Activated CD8-positive, alpha-beta memory T cell treated with anti-CD3 and anti-CD28 coated beads, Interleukin-2, amount 50 U/mL, for 24 hours (primary cell): ENCODE results near the gene VAMP5.
"Not testable (repeated sequence)": the region's sequence is repeated elsewhere in the genome, so short reads cannot be mapped to it uniquely, and the experiment has no call there.

ENCODE experiments used
- DNase-seq: peaks from one replicate; pipeline ENCODE4 v3.0.0-alpha.2; 2020; ENCODE audit errors: extremely low read depth

VAMP5 gene

DNA sequence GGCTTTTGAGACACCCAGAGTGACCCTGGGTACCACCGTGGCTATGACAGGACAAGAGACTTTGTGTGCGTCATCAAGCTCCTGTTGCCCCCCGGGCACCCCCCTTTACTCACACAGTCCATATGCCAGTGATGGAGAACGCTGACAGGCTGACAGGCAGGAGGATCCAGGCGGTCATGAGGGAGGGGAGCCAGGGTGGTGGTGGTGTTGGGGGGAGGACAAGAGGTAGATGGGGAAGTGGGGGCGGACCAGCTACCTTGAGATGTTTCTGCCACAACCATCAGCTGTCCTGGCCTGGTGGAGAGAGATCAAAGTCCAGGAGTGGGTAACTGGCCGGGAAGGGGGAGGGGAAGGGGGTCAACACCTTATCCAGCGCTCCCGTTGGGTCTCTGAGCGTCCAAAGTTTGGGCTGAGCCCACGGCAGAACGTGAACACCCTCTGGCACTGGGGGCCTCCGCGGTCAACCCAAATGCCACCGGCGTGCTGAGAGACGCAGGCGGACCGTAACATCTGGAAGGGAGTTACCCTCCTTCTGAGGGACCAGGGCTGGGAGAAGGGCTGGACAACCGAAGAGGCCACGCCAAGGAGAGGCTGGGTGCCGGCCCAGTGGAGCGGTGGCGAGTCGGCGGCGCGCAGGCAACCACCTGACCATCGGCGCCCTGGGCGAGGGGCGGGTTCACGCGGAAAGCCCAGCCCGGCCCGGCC is 17.7 kb downstream of the VAMP5 start:
- no peak for DNase-seq

DNA sequence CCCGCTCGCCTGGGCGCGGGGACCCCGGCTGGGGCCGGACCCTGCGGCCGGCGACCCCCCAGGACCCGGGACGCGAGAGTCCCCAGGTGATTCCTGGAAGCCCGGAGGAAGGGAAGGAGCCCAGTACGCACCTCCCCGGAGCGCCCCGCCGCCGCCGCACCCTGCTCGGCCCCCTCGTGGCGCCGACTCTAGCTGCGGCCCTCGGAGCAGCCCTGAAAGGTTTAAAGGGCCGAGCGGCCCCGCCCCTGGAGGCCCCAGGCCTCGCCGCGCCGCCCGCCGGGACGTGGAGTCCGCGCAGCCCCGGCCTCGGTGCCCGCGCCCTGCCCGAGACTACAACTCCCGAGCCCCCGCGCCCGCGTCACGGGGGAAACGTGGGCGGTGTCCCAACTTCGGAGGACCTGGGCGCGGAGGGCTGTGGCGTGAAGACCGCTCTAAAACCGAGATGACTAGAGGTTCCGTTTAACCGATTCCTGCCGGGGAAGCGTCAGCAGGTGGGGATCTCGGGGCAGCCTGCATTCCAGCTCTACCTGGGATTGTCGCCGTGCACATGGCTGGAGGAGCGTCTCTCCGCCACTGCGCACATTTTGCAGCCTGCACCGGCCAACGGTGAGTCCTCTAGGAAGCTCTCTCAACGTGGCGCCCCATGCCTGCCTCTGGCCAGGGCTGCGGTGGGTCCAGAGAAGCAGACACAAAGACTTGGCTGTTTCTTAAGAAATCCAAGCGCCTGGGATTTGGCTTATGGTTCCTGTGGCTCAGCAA is 18.4 kb downstream of the VAMP5 start, which contains the start of gene TMEM150A:
TMEM150A (minus strand) TSS at position 223 of the 759 bp plus-strand sequence. CDS start 750 bp downstream, outside the sequence.
- DNase-seq: peak; percentile 67

DNA sequence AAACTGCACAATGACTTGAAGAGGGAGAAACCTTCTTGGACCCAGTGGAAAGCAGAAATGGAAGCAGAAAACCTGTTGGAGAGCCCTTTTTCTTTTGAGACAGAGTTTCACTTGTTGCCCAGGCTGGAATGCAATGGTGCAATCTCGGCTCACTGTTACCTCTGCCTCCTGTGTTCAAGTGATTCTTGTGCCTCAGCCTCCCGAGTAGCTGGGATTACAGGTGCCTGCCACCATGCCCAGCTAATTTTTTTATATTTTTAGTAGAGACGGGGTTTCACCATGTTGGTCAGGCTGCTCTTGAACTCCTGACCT is 19.9 kb downstream of the VAMP5 start:
- DNase-seq: not testable (repeated sequence)

DNA sequence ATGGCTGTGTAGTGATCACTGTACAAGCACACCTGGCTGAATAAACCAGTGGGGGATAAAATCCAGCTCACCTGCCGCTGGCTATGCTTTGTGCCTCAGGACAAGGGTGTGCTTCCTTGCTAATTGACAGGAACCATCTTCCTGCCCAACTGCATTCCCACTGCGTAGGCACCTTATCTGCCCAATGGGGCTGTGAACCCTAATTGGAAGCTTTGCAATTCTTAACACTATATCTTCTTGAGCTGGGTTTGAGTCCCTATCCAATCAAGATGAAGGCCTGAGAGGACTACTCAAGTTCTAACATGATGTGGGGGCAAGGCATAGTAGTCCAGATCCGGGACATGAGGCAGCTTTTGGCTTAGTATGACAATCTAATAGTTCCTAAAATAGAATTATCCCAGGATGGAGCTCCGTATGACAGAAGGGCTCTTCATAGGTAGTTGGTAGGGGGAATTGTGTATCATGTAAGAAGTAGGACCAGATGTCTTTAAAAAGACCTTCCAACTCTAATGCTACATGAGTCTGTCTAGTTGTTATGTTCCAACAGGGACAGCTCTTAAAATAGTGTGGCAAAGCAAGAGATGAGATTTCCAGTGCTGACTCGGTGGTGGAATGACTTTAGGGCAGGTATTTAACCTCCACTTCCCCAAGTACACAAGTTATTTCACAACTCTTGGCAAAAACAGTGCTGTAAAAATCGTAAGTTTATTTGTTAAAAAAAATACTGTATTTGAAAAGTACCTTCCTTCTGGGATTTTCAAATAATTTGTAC is 20.5 kb downstream of the VAMP5 start:
- no peak for DNase-seq

DNA sequence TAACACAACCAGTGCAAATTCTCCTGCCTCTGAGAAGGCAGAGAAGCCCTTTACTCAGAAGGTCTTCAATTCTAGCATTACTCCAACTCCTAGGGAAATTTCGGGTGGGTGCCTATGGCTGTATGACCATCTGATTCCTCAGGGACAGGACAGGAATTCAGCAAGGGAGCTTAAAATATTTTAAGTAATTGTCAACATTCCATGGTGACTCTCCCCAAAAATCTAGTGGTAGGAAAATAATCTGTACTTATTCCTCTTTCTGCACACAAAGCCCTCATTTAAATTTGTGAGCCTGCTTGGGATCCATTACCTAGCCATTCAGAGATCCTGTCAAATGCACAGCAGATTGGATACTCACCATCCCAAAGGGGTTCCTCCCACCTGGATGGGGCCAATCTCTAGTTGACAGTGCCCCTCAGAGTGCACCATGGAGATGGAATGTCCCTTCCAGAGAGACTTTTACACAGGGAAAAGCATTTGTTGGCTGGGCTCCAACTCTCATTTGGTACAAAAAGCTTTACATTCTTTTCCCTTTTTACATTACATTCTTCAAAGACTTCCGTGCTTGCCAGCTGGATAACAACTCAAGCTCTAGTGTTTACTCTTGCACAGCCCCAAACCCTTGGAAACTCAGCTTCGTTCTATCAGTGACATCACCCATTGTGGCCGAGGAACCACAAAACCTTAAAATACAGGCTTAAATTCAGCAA is 21.3 kb downstream of the VAMP5 start:
- no peak for DNase-seq

DNA sequence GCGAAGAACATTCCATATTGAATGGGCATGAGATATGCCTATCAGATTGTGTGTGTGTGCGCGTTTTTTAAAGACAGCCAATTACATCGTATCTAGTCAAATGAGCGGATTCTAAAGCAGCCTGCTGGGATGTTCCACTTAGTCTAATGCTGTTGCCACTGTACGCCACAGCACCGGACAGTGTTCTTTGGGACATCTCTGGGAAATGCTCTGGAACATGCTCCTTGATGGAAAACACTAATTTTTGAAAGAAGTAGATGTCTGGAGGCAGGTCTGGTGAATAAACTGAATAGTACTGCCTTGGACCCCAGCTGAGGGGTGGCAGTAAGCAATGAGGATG is 21.9 kb downstream of the VAMP5 start:
- DNase-seq: no peak

DNA sequence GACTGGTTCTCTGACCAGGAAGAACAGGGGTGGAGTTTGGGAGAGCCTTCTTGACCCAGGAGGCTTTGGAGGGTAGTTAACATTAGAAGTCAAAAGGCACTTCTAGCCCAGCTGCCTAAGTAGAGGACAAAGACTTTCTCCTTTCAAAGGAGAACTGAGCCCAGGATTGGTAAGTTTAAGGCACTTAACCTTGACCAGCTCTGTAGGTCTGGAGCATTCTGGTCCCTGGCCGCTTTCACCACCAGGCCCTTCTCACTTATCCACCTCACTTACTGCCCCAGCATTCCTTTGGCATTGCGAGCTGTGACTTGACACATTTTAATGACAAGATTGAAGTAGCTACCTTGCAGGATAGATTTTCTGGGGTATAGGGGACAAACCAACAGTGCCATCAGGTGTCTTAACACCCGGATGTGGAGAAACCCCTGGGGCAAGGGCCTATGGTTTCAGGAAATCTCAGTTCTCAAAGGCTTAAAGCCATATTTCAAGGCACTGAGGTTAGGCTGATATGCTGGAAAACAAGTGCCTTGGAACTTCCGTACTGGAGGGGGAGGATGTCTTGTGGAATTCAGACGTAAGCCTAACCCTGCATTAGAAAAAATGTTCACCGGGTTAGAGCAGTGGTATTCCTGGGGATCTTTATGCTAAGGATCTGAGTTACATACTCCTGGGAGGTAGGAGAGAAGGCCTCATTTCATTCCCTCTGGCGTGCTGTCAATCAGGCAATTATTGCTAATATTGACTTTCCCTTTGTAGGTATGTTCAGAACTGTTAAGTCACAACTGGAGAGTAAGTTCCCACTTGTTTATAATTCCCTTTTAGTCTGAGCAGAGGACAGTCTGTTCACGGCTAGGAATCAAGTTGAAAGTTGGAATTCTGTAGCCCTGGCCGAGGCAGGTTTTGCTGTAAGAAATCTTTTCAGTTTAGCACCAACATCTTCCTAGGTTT is 23.3 kb downstream of the VAMP5 start:
- no peak for DNase-seq

DNA sequence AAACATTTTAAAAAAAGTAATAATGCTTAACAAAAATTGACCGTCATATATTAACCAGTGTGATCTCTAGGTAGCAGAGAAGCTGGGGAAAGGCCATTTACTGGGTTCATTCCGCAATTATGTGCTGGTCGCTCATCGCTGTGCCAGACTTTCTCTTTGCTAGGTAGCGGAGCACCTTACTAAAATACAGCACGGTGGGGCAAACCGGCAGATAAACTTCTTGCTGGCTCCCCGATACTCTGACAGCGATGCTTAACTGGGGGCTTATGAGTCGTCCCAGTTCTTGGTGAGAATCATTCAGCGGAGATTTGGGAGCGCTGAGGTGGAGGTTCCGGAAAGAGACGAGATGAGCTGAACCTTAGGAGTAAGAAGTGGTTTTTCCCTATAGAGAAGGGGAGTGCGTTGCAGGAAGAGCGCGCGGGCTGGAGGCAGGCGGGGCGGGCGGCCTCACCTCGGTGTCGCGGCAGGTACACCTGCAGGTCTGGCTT is 27.0 kb downstream of the VAMP5 start:
- DNase-seq: no peak

DNA sequence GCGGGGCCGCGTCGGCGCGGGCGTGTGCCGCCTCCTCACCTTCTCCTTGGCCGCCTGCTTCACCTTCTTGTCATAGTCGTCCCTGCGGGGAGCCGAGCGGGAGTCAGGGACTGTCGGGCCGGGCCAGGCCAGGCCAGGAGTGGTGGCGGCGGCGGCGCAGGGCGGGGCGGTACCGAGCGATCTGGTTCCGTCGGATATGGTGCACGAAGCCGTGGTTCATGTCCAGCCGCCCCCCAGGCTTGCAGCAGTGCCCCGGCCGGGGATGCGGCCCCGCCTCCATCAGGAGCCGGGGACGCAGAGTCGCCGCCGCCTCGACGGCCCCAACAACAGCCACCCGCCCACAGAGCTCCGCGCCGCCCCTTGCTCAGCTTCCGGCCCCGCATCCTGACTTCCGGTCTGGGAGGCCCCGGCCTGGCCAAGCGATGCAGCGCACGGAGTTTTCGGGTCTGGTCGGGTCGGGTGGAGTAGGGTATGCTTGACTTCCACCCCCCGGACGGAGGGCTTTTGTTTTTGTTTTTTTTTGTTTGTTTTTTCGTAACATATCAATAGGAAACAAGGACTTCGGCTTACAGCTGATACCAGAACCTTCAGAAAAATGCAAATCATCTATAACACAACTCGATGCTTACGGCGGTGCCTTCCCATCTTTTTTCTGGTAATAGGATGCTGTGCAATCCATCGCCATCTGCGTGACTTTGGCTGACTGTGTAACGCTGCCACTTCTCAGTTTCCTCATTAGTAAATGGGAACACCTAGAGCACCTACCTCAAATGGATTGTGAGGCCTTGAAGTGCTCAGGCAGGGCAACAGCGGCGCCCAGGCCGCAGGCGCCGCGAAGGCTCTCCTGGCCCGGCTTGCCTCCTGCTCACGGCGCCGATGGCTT is 27.7 kb downstream of the VAMP5 start, which contains the start of gene C2orf68:
C2orf68 (minus strand) TSS at position 362 of the 883 bp plus-strand sequence; CDS start at position 280, 82 bp downstream.
- peak; percentile 72 for DNase-seq

DNA sequence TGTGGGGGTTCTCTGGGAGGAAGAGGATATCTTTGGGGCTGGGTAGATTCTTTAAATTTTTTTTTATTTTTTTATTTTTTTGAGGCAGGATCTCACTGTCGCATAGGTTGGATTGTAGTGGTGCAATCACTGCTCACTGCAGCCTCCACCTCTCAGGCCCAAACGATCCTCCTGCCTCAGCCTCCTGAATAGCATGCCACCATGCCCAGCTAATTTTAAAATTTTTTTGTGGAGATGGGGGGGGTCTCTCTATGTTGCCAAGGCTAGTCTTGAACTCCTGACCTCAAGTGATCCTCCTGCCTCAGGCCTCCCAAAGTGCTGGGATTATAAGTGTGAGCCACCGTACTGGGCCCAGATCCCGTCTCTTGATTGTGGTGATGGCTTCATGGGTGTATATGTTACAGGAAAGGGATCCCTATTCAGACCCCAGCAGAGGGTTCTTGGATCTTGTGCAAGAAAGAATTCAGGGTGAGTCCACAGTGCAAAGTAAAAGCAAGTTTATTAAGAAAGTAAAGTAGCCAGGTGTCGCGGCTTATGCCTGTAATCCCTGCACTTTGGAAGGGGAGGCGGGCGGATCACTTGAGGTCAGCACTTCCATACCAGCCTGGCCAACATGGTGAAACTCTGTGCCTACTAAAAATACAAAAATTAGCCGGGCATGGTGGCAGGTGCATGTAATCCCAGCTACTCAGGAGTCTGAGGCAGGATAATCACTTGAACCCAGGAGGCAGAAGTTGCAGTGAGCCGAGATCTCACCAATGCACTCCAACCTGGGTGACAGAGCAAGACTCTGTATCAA is 29.7 kb downstream of the VAMP5 start:
- DNase-seq: no peak

DNA sequence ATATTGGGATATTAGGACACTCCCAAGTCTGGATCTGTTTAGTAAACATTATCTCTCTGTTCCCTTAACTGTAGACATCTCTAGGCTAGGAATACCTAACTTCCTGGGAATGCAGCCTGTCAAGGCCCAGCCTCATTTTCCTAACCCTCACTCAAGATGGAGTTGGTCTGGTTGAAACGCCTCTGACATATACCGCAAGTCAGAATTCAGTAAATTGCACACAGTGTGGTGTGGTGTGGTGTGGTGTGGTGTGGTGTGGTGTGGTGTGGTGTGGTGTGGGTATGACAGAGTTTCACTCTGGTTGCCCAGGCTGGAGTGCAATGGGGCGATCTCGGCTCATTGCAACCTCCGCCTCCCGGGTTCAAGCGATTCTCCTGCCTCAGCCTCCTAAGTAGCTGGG is 30.5 kb downstream of the VAMP5 start:
- DNase-seq: not testable (repeated sequence)

DNA sequence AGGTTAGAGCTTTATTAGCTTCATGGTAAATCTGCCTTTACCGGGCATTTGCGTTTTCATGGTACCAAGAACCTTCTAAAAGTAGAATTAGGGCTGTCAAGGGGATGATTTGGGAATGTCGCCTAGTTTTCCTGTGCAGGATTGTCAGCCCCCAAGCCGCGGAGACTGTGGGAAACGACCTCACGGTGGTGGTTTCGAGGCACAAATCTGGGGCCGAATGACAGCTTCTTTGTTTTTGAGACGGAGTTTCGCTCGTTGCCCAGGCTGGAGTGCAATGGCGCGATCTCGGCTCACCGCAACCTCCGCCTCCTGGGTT is 31.1 kb downstream of the VAMP5 start:
- DNase-seq: no peak

DNA sequence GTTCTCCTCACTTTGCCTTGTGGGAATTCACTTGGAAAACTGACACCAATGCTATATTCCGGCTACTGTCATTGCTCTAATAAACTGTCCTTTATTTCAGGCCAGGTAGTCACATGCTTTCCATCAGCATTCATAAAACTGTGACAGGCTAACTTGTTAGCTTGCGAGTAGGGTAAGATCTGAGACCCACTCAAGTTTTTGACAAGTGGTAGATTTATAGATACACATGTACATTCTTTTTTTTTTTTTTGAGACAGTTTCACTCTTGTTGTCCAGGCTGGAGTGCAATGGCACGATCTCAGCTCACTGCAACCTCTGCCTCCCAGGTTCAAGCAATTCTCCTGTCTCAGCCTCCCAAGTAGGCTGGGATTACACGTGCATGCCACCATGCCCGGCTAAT is 33.5 kb downstream of the VAMP5 start:
- DNase-seq: not testable (repeated sequence)

DNA sequence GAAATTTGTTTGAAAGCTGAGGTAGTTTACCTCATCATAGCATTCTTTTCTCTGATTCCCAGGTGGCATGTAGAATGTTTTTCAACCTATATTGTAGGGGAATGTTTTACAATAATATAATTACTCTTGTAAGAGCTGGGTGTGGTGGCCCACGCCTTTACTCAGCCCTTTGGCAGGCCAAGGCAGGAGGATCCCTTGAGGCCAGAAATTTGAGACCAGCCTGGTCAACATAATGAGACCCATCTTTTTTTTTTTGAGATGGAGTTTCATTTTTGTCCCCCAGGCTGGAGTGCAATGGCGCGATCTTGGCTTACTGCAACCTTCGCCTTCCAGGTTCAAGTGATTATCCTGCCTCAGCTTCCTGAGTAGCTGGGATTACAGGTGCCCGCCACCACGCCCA is 35.4 kb downstream of the VAMP5 start:
- DNase-seq: no peak

DNA sequence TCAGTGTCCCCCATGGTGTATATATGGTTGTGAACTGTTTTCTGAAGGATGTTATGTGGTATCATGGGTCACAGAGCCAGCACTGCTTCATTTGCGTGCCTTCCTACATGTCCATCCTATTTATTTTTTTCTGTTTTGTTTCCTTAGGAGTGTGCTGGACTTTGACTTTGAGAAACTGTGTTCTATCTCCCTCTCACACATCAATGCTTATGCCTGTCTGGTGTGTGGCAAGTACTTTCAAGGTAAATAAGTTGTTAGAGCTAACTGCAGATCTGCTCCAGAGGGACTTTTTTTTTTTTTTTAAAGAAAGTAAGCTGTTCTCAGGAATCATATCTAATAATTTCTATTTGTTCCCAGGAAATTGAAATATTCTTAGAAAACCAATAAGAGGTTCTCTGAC is 37.1 kb downstream of the VAMP5 start:
- no peak for DNase-seq

DNA sequence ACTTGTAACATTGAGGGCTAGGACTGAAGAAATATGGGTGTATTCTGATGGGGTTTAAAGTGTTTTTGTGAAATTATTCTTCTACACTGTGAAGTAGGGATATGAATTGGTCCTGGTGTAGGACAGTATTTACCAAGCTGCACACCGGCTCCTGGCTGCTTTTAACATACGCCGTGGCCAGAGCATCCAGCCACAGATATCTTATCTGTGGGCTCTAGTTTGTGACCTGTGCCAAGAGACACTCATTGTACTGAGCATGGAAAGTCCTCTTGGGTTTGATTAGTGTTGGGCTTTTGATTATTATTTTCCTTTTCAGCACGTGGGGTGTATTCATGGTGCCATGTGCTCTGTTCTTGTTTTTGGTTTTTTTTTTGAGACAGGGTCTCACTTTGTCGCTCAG is 39.8 kb downstream of the VAMP5 start:
- no peak for DNase-seq

DNA sequence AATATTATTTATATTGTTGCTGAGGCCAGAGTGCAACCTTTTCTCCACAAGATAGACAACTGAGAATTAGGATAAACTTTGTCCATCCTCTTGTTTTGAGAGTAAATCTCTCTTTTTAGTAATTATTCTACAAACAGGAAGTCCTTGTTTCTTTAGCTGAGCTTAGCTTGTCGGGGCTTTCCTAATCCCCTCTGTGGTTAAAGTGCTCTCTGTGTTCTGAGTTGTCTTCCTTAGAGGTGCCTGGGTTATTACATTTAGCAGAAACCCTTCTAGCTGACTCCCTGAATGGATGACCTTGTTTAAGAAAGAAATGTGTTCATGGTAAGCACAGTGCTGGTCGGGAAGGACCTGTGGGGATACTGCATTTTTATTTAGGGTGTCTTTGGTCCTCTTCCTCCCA is 44.4 kb downstream of the VAMP5 start:
- no peak for DNase-seq

DNA sequence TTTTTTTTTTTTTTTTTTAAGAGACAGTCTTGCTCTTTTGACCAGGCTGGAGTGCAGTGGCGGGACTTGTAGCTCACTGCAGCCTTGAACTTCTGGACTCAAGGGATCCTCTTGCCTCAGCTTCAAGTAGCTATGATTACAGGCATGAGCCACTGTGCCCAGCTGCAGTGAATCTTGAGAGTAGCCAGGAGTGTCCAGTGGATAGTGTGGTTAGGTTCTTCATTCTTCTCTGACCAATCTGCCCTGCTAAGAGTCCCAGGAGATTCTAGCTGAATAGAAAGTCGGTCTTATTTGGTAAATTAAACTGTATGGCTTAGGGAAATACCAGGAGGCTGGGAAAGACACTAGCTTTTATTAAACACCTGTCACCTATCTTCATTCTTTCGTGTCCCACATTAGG is 47.1 kb downstream of the VAMP5 start:
- DNase-seq: no peak

DNA sequence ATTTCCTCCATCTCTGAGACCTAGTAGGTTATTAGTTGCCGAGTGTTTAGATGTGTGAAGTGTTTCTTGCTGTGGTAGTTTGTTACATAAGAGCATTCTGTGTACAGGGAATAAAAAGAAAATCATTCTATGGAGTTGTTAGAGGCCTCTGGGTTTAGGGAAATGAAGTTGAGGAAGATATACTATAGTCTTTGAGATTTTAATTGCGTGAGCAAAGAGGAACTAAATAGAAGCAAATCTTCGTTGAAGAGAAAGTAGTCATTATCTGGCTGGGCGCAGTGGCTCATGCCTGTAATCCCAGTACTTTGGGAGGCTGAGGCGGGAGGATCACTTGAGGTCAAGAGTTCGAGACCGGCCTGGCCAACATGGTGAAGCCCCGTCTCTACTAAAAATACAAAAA is 50.8 kb downstream of the VAMP5 start:
- no peak for DNase-seq
